HG03045 (cell line): ENCODE results near the gene NACAD.
"Not testable (repeated sequence)": the region's sequence is repeated elsewhere in the genome, so short reads cannot be mapped to it uniquely, and the experiment has no call there.

Experiments
- ATAC-seq: cut with Tn5 transposase; IDR thresholded peaks from one replicate; pipeline ENCODE4 v1.9.1; 2021; ENCODE audit warnings: mild to moderate bottlenecking, moderate library complexity; ENCODE audit not compliant: unreplicated experiment

NACAD gene

DNA sequence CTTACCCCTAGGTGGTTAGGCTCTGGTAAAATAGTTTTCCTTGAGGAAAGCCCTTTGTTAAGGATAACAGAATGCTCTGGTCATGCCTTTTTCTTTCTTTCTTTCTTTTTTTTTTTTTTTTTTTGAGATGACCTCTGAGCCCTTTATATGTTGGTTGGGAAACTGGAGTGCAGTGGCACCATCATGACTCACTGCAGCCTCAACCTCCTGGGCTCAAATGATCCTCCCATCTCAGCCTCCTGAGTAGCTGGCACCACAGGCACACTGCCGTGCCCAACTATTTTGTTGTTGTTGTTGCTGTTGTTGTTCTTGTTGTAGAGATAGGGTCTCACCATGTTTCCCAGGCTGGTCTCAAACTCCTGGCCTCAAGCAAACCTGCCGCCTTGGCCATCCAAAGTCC, 27.4 kb downstream of the NACAD start:
- no peak for ATAC-seq

DNA sequence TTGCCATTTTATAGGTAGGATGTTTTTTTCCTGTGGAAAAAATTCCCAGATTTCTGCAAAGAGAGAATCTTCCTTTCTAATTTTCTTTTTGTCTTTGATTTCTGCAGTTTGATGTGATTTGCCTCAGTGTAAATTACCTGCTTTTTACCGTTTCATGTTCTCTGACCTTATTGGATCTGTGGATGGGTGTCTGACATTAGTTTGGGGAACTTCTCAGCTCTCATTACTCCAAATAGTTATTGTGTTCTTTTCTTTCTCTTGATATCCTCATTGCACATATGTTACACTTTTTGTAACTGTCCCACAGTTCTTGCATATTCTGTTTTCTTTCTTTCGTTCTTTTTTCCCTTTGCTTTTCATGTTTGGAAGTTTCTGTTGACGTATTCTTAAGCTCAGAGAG, 28.5 kb downstream of the NACAD start:
- ATAC-seq = no peak

DNA sequence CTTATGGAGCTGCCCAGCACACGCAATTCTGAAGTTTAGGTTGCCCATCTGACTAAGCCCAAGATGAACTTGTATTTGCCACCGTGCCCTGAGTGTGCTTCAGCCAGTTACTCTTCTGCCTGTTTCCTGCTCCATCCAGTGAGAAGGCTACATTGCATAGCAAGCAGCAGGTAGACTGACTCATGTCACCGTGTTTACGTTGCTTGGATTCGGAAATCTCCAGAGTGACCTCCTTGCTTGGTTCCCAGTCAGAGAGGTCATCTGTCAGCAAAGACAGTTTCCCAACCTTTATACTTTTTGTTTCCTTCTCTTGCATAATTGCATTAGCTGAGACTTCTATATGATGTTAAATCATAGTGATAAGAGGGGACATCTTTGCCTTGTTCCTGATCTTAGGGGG, 30.9 kb downstream of the NACAD start:
- no peak for ATAC-seq

DNA sequence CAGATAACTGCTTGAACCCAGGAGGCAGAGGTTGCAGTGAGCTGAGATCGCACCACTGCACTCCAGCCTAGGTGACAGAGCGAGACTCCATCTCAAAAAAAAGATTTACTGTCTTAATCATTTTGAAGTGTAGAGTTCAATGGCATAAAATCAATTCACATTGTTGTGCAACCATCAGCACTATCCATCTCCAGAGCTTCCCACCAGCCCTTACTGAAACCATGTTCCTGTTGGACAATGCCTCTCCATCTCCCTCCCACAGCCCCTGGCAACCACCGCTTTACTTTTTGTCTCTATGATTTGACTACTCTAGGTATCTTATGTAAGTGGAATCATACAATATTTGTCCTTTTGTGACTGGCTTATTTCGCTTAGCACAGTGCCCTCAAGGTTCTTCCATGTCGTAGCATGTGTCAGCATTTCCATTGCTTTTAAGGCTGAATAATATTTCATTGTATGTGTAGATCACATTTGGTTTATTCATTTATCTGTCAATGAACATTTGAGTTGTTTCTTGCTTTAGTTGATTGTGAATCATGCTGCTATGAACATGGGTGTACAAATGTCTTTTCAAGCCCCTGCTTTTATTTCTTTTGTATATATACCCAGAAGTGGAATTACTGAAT, 33.1 kb downstream of the NACAD start:
- ATAC-seq = no peak

DNA sequence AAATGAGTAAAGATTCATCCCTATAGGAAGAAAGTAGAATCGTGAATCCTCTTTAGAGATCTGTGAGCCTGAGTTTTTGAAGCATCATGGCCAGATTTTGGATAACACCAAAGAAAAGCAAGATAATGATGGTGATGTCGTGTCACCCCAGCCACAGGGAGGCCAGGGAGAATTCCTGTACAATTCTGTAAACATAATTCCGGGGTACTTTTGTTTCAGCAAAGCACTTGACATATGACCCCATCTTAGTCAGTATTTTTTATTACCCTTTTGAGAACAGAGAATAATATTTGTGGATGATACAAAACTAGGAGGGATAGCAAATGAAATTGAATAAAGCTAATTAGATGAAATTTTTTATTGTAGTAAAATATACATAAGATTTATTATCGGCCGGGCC, 33.8 kb downstream of the NACAD start:
- no peak for ATAC-seq

DNA sequence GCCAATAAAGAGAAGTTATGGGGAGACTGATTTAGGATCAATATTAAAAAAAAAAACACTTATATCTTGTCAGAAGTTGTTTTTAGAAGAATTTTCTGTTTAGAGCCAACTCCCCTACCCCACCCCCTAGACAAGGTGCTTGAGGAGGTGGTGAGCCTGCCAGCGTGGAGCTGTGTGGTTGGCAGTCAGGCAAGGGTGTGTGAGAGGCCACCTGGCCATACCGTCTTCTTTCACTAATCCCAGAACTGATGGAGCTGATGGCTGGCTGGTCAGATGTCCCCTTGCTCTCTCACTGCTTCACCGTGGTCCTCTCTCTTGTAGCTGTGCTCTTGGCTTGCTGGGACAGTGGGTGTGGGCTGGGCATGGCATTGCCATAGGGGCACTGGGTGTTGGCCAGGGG, 34.3 kb downstream of the NACAD start:
- ATAC-seq = no peak

DNA sequence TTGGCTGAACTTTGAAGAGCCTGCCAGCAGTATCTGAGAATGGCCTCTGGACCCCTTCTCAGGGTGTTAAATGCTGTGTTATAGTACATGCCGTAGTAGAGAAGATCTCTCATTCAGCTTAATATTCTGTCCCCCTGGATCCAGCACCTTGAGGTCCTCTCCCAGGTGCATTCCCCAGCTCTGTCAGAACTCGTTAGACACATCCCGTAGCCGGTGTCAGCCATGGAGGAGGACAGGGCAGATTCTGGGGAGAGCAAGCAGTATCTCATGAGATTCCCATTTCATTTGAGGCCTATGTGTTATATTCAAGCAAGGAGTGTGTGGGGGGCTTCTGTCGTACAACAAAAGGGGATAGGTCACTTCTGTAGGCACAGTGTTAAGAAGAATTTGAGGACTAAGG, 34.8 kb downstream of the NACAD start:
- ATAC-seq = no peak

DNA sequence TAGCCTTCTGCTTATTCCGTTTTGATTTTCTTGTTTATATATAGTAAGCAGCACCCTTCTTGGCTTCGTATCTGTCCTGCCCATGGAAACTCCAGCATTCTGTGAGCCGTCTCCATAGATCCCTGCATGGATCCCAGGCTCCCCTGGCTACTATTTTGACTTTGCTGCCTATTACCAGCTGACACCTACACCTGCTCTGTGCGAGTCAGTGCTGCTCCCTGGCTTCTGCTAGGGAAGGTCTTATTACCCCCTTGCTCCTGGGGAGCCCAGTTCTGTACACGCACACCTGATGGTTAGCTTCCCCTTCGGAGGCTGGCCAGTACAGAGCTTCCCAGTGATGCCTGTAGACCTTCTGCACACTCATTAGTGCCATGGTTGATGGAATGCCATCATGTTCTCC, 35.4 kb downstream of the NACAD start:
- ATAC-seq = no peak

DNA sequence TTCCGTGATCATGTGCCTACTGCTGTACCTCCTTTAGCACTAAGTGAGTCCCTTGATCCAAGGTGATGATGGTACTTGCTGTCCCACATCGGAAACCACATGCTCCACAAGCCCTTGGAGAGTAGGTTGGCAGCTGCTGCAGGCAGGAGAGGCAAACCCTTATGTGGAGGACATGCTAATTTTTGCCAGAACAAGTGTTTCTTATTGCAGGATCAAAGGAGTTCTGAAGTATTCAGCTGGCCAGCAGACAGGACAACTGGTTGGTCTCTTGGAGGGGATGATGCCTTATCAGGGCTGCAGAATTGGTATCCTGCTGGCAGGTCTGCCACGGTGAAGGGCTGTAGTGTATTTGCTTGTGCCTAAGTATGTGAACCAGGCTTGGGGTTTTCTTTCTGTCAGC, 36.8 kb downstream of the NACAD start:
- no peak for ATAC-seq

DNA sequence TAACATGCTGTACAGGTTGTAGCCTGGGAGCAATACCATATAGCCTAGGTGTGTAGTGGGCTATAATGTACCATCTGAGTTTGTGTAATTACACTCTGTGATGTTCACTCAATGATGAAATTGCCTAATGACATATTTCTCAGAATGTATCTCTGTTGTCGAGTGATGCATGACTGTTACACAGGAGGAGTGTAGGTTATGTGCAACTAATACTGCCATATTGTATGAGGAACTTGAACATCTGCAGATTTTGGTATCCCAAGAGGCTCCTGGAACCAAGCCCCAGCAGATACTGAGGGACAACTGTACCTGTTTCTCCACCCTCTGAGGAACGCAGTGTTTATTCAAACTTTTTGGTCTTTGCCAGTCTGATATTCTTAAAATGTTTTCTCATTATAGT, 38.6 kb downstream of the NACAD start:
- ATAC-seq = no peak

DNA sequence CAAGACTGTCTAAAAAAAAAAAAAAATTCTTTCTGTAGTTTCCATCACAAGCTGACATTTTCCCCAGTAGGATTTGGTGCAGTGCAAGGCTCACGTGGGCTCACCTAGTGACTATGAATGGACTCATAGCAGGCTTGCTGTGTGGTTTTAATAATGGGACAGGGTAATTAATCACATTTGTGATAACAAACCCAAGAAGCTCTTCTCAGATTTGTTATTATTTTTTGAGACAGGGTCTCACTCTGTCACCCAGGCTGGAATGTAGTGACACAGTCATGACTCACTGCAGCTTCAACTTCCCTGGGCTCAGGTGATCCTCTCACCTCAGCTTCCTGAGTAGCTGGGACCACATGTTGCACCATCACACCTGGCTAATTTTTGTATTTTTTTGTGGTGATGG, 40.0 kb downstream of the NACAD start:
- no peak for ATAC-seq

DNA sequence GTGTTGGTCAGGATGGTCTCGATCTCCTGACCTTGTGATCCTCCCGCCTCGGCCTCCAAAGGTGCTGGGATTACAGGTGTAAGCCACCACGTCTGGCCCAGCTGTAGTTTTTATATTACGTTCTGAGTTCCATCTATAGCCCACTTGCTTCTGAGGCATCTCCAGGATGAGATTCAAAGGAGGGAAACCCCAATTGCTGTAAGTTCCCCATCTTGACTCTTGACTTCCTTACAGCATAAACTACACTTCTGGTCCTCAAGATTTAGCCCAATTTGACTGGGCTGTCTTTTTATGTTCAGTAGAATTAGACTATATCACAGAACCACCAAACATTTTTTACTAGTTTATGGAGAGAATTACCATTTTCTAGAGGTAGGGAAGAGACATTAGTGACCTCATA, 44.4 kb downstream of the NACAD start:
- no peak for ATAC-seq

DNA sequence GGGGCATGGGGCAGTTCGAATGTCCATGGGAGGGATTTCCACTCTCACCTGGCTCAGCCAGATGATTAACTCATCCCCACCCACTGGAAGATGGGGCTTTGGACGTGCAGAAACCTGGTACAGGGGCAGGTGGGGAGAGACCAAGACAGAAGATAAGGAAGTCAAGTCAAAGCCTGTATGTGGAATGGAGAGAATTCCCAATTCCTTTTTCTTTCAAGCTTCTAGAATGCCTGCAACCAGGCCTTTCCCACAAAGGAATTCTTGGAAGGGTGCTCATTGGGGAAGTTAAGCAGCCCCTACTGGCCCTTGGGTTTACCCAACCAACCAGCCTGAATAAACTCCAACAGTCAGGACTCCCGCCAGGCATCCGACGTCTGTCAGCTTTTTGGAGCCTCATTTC, 49.7 kb downstream of the NACAD start:
- no peak for ATAC-seq

DNA sequence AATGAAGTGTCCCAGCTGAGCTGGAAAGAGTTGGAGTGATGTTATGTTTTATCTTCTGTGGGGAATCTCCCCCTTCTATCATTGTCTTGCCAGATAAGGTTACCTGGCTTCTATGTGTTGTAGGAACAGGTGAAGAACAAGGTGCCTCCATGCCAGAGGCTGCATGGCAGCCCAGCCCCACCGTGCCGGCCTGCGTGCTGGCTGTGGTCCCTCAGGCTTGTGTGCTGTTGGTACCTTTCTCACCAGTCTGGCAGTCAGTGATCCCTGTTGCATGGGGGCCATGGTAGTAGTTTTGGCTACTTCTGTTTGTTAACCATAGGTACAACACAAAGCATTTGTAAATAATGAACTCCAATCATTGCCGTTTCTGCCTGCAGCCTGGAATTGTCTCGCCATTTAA, 50.9 kb downstream of the NACAD start:
- ATAC-seq = no peak

DNA sequence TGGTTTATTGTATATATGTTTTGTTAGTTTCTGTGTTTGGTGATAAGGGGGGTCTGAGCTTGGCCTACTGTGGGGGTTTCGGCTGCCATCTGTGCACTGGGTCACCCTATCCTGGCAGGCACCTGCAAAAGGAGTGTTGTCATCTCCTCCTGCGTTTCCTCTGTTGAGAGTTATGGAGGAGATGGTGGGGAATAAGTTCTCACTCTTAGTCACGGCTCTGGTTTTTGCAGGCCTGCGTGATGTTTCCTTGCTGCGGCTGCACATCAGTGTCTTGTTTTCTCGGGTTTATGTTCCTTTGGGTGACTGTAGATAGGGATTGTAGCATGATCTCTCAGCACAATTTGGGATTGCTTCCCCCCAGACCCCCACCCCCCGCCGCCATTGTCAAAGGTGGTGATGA, 52.0 kb downstream of the NACAD start:
- ATAC-seq = no peak

DNA sequence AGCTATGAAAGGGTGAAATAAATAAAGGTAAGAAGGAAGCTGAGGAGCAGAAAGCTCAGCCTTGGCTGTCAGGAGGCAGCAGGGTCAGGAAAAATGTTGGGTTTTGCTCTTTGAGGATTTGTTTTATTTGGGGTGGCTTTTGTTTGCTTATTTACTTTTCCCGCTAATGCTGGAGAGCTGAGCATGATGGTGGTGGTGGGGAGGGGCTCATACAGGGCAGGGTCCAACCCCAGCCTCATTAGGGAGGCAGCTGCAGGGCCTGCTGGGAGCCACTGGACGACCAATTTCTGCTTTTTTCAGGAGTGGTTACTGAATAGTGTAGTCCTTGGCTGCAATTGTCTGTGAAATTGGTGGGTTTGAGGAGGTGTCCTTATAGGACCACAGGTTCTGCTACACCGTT, 52.5 kb downstream of the NACAD start:
- ATAC-seq = no peak

DNA sequence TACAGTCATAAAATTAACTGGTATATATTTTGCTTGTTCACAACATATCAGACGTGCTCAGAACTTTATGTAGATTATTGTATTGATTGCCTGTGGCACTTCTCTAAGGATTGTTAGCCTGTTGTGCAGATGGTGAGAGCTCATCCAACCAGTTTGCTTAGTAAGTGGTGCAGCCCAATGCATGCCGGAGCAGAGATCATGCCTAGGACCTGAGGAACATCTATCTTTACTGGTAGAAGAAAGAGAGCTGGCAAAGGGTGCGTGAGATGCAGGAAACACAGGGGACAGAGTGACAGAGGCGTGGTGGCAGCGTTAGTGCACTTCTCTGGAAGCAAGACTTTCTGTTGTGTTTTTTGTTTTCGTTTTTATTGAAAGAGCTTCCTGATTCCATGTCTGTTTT, 52.9 kb downstream of the NACAD start:
- no peak for ATAC-seq

DNA sequence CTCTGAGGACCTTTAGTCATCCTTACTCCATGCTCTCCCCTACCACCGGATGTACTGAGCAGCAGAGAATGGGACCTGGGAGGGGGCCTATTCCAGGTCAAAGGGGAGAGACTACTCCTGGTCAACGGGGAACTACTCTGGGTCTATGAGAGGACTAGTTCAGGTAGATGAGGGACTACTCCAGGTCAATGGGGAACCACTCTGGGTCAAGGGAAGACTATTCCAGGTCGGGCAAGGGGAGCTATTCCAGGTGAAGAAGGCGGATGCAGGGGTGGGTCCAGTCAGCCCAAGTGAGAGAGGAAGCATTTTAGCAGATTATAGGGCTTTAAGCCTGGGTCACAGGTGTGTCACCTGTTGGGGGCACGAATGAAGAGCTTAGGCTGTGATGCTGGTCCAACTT, 53.4 kb downstream of the NACAD start:
- ATAC-seq = no peak

DNA sequence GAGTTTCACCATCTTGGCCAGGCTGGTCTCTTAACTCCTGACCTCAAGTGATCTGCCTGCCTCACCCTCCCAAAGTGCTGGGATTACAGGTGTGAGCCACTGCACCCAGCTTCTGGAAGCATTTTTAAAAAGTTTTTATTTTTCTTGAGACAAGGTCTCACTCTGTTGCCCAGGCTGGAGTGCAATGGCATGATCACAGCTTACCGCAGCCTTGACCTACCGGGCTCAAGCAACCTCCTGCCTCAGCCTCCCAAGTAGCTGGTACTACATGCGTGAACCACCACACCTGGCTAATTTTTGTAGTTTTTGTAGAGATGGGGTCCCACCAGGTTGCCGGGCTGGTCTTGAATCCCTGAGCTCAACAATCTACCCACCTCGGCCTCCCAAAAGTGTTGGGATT, 54.1 kb downstream of the NACAD start:
- not testable (repeated sequence) for ATAC-seq

DNA sequence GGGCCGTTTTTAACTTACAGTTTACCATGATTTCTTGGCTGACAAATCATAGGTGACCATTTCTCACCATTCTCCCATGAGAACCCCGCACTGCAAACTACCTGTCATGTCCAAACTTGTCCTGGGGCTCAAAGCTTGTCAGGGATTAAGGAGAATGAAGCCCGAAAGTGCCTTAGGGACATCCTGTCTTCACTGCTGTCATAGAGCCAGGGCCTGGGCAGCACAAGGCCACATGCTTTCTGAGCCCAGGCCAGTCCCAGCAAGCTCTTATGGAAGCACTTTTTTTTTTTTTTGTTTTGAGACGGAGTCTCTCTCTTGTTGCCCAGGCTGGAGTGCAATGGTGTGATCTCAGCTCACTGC, 54.9 kb downstream of the NACAD start:
- no peak for ATAC-seq

DNA sequence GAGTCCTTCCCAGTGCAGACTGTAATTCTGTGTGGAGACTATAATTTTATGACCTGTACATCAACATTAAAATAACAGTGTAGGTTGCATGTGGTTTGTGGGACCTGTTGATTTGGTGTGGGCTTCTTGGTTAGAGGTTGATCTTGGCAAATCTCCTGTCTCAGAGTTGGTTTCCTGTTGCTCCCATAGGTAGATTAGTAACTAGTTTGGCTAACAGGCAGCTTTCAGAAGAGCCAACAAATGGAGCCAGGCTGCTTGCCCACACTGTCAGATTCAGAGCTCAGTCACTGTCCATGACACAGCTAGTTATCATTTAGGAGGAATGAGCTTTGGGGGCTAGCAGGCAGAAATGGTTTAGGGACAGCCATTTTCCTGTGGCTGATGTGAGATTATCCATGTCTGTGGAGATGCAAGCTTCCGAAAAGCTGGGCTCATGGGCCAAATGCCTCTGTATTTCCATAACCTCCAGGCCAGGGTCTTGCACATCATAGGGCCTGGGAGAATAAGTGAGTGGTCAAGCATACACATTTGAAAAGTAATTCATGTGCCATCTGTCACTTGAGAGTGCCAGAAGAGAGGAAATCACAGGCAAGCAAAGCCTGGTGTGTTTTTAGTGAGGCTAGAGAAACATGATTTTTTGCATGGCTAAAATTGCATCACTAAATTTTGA, 55.4 kb downstream of the NACAD start:
- ATAC-seq = no peak

DNA sequence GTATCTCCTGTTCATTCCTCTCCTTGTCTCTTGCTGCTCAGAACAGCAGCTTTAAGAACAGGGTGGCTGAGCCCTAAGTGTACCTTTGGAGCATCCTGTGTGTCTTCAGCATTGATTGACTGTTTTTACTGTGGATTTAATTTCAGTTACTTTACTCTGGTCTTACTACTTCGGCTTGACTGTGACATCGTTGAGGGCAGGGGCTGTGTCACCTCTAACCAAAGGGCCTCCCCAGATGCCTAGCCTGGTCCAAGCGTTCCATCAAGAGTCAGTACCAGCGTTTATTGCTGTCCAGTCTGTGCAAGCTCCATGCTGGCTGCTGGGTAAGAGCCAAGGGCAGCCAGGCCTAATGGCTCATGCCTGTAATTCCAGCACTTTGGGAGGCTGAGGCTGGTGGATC, 56.3 kb downstream of the NACAD start:
- ATAC-seq = no peak

DNA sequence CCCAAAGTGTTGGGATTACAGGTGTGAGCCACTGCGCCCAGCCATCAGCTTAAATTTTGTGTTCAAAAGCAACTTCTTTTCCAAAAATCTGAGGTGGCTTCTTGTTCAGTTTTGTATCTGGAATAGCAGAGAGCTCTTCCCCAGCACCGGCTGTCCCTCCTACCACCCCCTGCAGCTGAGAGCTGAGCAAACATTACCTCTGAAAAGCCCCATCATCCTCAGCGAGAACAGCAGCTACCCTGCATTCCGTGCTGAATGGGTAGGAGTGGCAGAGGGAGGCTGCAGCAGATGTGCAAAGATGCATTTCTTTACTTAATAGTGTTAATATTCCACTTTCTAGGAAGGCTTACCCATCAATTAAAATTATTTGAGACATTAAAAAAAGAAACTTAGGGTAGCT, 56.9 kb downstream of the NACAD start:
- no peak for ATAC-seq
